Measurements from ENCODE around the gene COQ9. TPM values are rescaled to one million over a fixed set of nuclear protein-coding genes. Genes with fewer than 3 reads are reported as not detected.

The COQ9 gene
- total RNA-seq, 2 donors from 2014 or later, result 38.7 to 56.0 TPM

DNA sequence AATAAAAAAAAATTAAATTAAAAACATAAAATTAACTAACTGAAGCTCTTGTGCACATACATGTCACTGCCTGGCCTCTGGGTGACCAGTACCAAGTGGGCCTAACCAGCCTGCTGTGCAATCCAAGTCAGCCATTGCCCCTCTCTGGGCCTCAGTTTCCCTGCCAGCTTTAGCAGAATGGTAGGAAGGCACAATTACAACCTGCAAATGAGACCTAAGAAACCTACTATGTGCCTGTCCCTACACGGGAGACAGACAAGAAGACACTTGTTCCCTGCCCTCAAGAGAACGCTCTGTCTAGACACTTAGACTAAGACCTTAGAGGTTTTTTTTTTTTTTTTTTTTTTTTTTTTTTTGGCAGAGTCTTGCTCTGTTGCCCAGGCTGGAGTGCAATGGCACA, 1.8 kb upstream of the COQ9 start:
- DNase-seq, result no peak
- Histone ChIP-seq H3K36me3 (replicated peaks in 1 of 2; ENCODE audit: insufficient read depth in 1 of 2, low read depth in 2 of 2) (no peaks in the 10 kb centered on the region), H3K27ac (no peak overlapping the region), H3K4me1 (peaks cover 24% of the 10 kb centered on the region), H3K27me3 (no peaks in the 10 kb centered on the region), H3K4me3 (no peak overlapping the region), H3K9me3 (no peaks in the 10 kb centered on the region)
- intact Hi-C loops (cut with DNase I), result no loop called here
- no peak for TF ChIP-seq POLR2A (IDR thresholded peaks at IDR 0.05)
- TF ChIP-seq, protein P1, sequence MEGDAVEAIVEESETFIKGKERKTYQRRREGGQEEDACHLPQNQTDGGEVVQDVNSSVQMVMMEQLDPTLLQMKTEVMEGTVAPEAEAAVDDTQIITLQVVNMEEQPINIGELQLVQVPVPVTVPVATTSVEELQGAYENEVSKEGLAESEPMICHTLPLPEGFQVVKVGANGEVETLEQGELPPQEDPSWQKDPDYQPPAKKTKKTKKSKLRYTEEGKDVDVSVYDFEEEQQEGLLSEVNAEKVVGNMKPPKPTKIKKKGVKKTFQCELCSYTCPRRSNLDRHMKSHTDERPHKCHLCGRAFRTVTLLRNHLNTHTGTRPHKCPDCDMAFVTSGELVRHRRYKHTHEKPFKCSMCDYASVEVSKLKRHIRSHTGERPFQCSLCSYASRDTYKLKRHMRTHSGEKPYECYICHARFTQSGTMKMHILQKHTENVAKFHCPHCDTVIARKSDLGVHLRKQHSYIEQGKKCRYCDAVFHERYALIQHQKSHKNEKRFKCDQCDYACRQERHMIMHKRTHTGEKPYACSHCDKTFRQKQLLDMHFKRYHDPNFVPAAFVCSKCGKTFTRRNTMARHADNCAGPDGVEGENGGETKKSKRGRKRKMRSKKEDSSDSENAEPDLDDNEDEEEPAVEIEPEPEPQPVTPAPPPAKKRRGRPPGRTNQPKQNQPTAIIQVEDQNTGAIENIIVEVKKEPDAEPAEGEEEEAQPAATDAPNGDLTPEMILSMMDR (IDR thresholded peaks at IDR 0.05), result no peak
- ATAC-seq, result no peak
- 93 to 94% methylated on average over 2 of the region's 2 CpGs for WGBS, 2 donors

DNA sequence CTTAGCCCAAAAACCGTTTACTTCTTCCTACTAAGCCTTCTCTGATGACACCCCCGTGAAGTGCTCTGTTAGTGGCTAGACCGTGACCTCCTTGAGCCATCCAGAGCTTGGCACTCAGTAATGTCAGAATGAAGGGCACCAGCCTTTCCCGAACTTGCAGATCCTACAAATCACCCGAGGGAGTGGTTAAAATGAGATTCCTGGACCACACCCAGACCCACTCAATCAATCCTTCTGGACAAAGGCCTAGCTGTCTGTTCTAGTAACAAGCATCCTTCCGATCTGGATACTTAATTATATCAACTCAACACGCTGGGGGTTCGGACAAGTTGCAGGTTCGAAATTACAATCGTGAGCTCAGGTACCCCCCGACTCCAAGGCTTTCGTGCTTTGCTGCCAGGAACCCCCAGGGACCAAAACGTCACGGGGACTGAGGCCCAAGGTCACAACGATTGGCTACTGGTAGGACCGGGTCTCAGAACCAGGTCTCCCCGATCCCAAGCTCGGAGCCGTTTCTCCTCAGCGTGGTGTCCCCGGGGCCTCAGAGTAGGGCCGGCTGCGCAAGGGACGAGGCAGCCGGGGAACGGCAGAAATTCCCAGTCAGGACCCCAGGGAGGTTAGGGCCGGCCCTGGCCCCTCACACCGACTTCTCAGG, 621 bp upstream of the COQ9 start:
- peaks cover 24% of the 10 kb centered on the region for H3K4me1 ChIP-seq
- DNase-seq (peak; percentile 40 to 48 (median 45)), ATAC-seq (peak; percentile 31)
- TF ChIP-seq POLR2A (IDR thresholded peaks at IDR 0.05), result no peak
- TF ChIP-seq, protein P1 (IDR thresholded peaks at IDR 0.05), result no peak
- no peaks in the 10 kb centered on the region for H3K27me3 ChIP-seq
- 0 to 3% methylated on average over 11 to 28 of the region's 28 CpGs for WGBS, 2 donors
- no peaks in the 10 kb centered on the region for H3K9me3 ChIP-seq
- intact Hi-C loops (cut with DNase I), result no loop called here
- H3K4me3 ChIP-seq, result peak overlapping the region; percentile 69 to 90
- H3K27ac ChIP-seq, result peak overlapping the region; percentile 77 to 95 (median 91)
- H3K36me3 ChIP-seq (replicated peaks in 1 of 2; ENCODE audit: insufficient read depth in 1 of 2, low read depth in 2 of 2), result peaks cover 0 to 1% of the 10 kb centered on the region in 2 donors

DNA sequence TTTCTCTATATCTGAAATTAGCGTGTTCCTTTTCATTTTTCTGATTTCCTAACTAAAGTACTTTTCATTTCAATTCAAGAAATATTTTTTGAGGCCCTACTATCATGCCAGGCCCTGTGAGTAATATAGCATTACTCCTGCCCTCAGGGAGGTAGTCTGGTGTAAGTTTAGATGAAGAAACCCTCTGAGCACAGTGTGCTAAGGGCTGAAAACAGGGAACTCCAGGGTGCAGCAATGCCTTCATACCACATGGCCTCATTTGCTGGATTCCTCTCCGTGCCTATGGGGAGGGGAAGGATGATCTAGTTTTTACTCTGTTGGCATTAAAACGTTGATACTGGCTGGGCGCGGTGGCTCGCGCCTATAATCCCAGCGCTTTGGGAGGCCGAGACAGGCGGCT, 4.7 kb downstream of the COQ9 start:
- H3K27me3 ChIP-seq, result no peaks in the 10 kb centered on the region
- ATAC-seq (no peak), DNase-seq (no peak)
- H3K27ac ChIP-seq, result no peak overlapping the region
- WGBS, 2 donors, result 89 to 95% methylated on average over 10 of the region's 10 CpGs
- intact Hi-C loops (cut with DNase I), result no loop called here
- peaks cover 14% of the 10 kb centered on the region for H3K4me1 ChIP-seq
- TF ChIP-seq, protein P1 (IDR thresholded peaks at IDR 0.05), result no peak
- no peaks in the 10 kb centered on the region for H3K9me3 ChIP-seq
- H3K36me3 ChIP-seq (replicated peaks in 1 of 2; ENCODE audit: insufficient read depth in 1 of 2, low read depth in 2 of 2), result peaks cover 0 to 35% of the 10 kb centered on the region in 2 donors
- H3K4me3 ChIP-seq, result no peak overlapping the region

DNA sequence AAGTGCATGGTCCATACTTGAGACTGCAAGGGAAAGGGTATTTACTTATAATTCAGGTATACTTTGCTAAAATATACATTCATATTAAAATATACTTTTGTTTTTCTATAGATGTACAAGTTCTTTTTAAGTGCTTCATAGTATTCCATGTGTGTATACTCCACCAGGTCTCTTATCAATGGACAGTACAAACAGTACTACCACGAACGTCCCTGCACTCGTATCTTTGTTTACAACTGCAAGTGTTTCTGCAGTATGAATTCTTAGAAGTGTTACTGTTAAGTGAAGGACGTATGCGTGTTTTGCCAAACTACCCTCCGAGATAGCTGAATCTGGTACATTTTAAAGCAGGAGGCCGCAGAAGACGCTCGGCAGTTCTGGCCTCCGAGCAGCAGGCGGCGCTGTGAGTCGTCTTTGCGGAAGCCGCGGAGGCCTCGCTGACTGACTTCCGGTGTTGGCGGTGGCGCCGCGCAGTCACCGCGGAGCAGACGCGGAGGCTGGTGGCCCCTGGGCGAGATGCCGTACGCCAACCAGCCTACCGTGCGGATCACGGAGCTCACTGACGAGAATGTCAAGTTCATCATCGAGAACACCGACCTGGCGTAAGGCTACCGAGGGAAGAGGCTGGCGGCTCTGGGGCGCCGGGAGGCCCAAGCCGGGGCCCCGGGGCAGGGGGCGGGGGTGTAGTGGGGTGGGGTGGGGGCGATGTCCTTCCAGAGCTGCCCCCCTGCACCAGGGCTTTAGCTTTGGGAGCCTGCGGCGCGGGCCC, 15.1 kb downstream of the COQ9 start, which contains the start of gene POLR2C:
Gene POLR2C, plus strand, starts transcription at position 471 of the 769 bp plus-strand sequence. Its CDS starts 46 bp downstream, at position 517.
- Histone ChIP-seq H3K27me3 (no peaks in the 10 kb centered on the region), H3K27ac (peak within 1 kb of the TSS; percentile 55 to 81 (median 76)), H3K4me1 (peaks cover 26% of the 10 kb centered on the region), H3K36me3 (replicated peaks in 1 of 2; ENCODE audit: insufficient read depth in 1 of 2, low read depth in 2 of 2) (peaks cover 0 to 5% of the 10 kb centered on the region in 2 donors), H3K9me3 (no peaks in the 10 kb centered on the region), H3K4me3 (peak within 1 kb of the TSS; percentile 61 to 89)
- intact Hi-C loops (cut with DNase I), result no loop called here
- peak; percentile 88 to 91 (median 90) for DNase-seq
- 0 to 6% methylated on average over 13 to 47 of the region's 47 CpGs for WGBS, 2 donors
- peak; percentile 96 for ATAC-seq
- TF ChIP-seq, protein P1 (IDR thresholded peaks at IDR 0.05), result peak; percentile 86 to 98 (median 96)
- TF ChIP-seq POLR2A (IDR thresholded peaks at IDR 0.05), result peak; percentile 82 to 95 (median 94)
